Activated CD4-positive, alpha-beta T cell treated with anti-CD3 and anti-CD28 coated beads, Interleukin-2, Interleukin-4, amounts not matched to agents 100 ng/mL and 50 ng/mL, durations not matched to agents 16 hours and 8 hours (primary cell): ENCODE data around the gene DNAI2.

Experiments
- DNase-seq: peaks from one replicate; pipeline ENCODE4 v3.0.0-alpha.2; 2020; ENCODE audit warnings: low spot score

DNAI2 gene

GRCh38 chr17:74274060-74274708 lies at the start of gene DNAI2:
DNAI2 (plus strand) TSS chr17:74274234; CDS start chr17:74281818, 7,584 bp downstream.
- DNase-seq, result no peak

GRCh38 chr17:74224959-74225725 lies 48.9 kb upstream of the DNAI2 start:
- no peak for DNase-seq

DNA sequence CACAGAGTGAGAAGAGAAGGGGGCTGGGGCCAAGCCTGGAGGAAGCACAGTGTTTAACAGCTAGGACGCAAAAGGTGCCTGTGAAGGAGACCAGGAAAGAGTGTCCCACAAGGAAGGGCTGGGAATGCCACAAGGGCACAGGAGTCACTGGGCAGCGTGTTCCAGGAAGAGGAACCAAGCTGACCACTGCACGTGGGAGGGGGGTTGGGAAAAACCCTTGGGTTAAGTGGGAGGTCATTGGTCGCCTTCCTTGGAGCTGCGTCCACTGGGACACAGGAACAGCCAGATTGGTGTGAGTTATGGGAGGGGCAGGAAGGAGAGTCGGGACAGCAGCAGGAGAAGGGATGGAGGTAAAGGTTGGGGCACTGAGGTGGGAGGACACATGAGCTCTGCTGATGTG lies 47.8 kb upstream of the DNAI2 start:
- no peak for DNase-seq

DNA sequence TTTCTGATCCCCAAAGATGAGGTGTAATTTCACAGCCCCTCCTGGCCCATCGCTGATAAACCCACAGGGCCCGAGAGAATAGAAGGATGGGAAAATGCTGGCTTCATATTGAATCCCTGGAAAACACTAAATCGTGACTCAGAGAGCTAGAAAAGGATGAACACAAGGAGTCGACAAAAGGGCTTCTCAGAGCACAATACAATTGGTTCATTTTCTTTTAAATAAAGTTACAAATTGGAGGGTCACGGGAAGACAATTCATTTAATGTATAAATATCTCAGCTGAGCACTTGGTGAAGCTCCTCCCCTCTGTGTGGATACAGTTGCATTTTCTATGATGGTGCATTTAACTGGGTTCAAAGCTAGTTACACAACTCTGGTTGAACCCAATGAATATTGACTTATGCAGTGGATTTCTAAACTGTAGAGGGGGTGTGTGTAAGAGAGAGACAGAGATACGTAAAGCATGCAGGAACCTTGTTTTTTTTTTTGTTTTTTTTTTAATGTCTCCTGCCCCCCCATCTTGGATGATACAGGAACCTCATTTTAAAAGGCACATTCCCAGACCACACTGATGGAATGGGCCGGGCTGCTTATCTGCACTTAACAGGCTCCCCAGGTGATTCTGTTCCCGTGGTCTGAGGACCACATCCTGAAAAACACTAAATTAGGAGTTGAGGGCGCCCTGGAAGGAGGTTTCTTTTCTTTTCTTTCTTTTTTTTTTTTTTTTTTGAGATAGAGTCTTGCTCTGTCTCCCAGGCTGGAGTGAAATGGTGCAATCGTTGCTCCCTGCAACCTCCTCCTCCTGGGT lies 46.6 kb upstream of the DNAI2 start:
- no peak for DNase-seq

DNA sequence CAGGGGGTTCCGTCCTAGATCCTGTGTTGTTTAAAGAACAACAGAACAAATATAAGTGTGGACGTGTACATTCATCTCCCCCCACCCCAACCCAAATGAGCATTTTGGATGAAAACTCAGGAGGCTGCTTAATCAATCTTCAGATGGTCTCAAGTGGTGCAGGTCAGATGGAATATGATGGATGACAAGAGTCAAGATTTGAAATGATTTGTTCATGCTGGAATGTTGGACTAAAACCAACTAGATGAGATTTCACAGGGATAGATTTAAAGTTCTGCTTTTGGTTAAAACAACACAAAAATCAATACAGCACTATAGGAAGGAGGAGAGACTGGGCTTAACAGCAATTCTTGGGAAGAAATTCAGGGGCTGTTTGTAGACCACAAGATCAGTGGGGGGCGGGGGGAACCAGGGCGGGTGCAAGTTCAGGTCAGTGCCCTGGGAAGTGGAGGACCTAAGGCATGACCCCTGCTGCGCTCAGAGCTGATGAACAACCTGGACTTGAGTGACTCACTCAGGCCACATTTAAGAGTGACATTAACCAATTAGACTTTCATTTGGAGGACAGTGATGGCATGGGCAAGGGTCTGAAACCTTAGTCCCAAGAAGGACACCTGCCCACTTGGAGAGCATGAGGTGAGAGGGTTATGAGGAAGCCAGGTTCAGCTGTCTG lies 45.6 kb upstream of the DNAI2 start:
- DNase-seq, result no peak

DNA sequence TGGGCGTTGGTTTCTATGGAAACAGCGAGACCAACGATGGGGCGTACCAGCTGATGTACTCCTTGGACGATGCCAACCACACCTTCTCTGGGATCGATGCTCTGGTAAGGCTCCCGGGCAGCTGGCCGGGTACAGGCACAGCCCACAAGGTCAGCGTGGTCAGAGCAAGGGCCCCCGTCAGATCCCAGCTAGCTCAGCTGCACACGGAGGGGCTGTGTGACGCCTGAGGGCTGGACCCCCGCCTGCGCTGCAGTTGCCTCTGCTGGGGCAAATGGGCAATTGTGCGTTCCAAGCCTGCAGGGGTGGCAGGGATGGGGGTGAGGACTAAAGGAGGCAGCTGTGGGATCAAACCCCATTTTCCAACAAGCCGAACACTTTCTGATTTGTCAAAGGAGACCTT lies 43.1 kb upstream of the DNAI2 start:
- no peak for DNase-seq

- no peak for DNase-seq
Observed at GRCh38 chr17:74231928-74232907, 41.8 kb upstream of the DNAI2 start.

GRCh38 chr17:74233937-74234336 lies 40.1 kb upstream of the DNAI2 start:
- no peak for DNase-seq

GRCh38 chr17:74234486-74234885 lies 39.5 kb upstream of the DNAI2 start:
- no peak for DNase-seq

- DNase-seq, result no peak
Observed at GRCh38 chr17:74235040-74235581, 38.9 kb upstream of the DNAI2 start.

- no peak for DNase-seq
Observed at GRCh38 chr17:74235911-74236371, 38.1 kb upstream of the DNAI2 start.

DNA sequence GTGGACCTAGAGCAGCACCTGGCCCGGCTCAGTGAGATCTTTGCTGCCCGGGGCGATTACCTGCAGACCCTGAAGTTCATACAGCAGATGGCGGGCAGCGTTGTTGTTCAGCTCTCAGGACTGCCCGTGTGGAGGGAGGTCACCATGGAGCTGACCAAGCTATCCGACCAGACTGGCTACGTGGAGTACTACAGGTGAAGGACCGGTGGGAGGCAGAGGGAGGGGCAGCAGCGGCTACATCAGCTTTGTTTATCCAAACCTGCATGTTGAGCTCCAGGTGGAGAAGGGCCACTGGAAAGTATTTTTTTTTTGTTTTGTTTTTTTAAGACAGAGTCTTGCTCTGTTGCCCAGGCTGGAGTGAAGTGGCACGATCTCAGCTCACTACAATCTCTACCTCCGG lies 36.7 kb upstream of the DNAI2 start:
- no peak for DNase-seq

GRCh38 chr17:74239172-74239571 lies 34.9 kb upstream of the DNAI2 start:
- DNase-seq, result no peak

DNA sequence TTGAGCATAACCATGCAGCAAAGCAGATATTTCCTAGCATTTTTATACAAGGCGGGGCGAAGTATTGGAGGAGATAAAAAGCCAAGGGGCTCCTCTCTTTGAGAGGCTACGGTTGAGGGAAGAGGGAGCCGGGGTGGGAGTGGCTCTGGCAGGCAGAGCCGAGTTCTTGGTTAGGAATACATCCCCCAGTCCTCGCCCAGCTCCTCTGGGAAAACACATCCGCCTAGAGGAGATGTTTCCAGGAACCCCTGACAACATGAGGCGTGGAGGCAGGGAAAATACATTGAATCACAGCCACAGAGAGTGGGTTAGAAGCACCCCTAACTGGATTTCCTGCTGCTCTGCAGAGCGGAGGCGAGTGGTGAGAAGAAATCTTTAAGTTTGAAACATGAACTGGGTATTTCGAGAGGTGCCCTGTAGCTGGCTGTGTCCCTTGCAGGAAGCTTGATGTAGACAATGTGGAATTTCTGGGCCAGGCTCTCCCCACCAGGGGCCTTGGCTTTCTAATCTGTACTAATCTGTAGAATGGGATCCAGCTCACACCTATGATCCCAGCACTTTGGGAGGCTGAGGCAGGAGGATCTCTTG lies 33.3 kb upstream of the DNAI2 start:
- DNase-seq, result no peak

DNA sequence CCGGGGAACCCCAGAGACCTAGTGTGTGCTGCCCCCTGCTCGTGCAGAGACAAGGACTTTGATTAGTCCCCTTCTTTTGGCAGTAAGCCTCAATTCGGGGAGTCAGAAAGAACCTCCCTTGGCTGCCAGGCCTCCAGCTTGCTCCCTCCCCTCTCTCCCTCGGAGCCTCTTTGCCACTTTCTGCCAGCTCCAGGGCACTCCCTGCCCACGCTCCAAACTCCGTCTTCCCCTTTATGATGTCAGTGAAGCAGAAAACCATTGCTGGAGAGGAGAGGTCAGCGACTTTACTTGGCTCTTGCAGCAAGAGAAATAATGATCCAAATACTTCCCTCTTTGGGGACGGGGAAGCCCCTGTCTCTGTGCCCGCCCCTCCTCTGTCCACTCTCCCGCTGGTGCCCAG lies 32.6 kb upstream of the DNAI2 start:
- no peak for DNase-seq

- DNase-seq, result no peak
Observed at GRCh38 chr17:74241847-74242246, 32.2 kb upstream of the DNAI2 start.

DNA sequence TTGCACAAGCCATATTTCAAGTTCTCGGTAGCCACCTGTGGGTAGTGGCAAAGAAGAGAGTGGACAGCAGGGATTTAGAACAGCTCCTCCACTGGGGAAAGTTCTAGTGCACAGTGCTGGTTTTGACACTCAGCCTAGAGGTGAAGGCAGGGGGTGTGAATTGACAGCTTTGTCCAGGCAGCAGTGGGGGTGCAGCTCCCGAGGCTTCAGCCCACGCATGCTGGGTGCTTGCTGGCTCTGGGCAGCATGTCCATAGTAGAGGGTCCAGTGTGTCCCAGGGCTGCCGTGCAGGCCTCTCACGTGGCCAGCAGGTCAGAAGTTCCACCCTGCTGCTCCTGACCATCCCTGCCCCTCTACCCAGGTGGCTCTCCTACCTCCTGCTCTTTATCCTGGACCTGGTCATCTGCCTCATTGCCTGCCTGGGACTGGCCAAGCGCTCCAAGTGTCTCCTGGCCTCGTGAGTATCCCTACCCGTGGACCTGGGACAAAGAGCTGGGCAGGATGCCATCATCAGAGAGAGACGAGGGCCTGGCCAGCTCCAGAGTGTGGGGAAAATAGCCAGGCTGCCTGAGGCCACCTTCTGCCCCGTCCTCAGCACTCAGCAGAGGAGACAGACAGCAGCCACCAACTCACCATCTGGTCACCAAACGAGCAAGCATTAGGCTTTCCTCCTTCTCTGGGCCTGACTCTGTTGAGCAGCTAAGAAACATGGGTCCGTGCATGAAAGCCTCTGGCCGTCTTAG lies 30.9 kb upstream of the DNAI2 start:
- DNase-seq, result no peak

DNA sequence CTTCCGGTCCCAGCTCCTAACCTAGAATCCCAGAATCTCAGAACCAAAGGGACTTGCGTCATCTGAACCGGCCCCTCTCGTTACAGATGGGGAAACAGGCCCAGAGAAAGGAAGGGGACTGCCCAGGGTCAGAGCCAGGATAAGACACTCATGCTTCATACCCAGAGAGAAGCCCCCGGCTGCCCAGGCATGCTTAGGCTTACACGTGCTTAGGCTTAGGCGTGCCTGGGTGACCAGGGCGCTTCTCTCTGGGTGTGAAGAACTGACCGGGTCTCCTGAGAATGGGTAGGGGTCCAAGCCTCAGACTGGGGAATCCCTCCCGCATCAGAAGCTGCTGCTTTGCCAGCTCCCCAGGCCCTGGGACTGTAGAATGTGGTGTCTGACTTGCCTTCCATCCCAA lies 29.9 kb upstream of the DNAI2 start:
- no peak for DNase-seq

DNA sequence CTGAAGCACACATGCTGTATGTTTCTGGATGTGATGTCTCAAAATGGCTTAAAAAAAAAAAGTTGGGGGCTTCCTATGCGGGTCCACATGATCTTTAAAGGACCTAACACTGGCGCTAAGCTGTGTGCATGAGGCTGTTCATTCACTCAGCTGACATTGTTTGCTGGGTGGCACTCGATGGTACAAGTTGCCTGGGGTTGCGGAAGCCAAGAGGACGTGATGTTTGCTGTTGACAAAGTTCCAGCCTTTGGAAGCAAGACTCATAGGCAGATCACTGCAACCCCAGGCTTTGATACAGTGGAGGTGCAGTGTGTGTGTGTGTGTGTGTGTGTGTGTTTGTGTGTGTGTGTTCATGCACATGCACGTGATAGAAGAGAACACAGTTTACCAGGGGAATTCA lies 29.5 kb upstream of the DNAI2 start:
- DNase-seq, result no peak
